Stimulated activated CD8-positive, alpha-beta memory T cell treated with anti-CD3 and anti-CD28 coated beads, Interleukin-4, amount 100 ng/mL, for 1 hour (primary cell): ENCODE data around the gene VSIG10L2.
"Not testable (repeated sequence)": the region's sequence is repeated elsewhere in the genome, so short reads cannot be mapped to it uniquely, and the experiment has no call there.

ENCODE experiments used
- DNase-seq, 2 donors: peaks; one replicate each; pipeline ENCODE4 v3.0.0-alpha.2; 2020; ENCODE audit warnings: low read depth in 2 of 2, low spot score in 1 of 2

Gene VSIG10L2

DNA sequence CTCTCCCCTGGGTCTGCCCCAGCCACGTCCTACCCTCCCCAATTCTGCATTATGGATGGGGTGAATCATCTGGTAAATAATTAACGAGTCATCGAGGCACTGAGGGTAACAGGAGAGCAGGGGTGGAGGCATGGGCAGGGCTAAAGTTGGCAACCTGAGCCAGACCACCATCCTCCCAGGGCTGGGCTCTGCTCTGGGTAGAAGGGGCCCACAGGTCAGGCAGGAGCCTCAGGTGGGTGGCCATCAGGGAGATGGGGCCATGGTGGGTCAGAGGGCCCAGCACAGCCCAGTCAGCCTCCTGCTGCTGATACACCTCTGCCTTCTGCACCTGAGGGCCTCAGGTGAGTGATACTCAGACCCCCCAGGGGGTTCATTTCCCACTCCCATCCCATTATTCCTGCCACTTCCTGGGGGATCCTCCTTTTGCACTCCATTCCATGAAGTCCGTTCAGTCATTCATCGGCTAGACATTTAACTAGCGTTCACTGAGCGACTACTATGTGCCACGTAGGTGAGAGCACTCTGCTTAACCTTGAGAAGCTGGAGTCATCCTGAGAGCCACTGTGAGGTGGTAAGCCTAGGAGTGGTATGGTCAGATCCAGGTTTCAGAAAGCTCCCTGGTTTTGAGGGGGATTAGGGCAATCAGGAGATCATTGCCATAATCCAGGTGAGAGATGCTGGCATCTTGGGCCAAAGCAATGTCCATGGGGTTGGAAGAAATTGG, at the start of gene VSIG10L2:
TSS of gene VSIG10L2 (plus strand) at position 248 of the 724 bp plus-strand sequence. CDS start at position 260, 12 bp downstream.
- DNase-seq, result no peak

GRCh38 chr11:125901872-125902271, 44.0 kb upstream of the VSIG10L2 start:
- DNase-seq, result no peak

DNA sequence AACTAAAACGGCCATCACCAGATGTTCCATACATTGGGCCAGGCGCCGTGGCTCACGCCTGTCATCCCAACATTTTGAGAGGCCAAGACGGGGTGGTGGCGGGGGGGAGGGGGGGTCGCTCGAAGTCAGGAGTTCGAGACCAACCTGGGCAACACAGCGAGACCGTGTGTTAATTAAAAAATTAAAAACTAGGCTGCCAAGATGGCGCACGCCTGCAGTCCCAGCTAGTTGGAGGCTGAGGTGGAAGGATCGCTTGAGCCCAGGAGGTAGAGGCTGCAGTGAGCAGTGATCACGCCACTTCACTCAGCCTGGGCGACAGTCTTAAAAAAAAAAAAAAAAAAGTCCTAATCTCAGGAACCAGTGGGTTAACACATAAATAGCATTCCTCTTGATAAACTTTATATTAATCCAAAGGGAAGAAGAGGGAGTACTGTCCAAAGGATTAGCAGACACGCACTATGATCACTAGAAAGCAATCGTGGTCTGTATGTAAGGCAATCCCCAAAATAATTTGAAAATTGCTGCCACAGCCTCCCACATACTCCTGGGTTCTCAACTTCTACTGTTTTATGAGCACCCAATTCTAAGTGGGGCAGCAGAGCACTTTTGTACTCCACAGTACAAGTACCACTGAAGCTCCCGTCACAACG, 43.4 kb upstream of the VSIG10L2 start:
- DNase-seq, result no peak

GRCh38 chr11:125902927-125903710, 42.7 kb upstream of the VSIG10L2 start, which contains the start of gene PUS3:
Gene PUS3, minus strand, starts transcription at chr11:125903206. Its CDS starts 6,922 bp downstream, at chr11:125896284.
- peak; percentile 54 to 79 for DNase-seq

GRCh38 chr11:125903711-125904659, 41.9 kb upstream of the VSIG10L2 start, which contains the start of gene DDX25:
Gene DDX25, plus strand, starts transcription at chr11:125904508. Its CDS starts 10 bp downstream, at chr11:125904518.
- DNase-seq, result no peak

DNA sequence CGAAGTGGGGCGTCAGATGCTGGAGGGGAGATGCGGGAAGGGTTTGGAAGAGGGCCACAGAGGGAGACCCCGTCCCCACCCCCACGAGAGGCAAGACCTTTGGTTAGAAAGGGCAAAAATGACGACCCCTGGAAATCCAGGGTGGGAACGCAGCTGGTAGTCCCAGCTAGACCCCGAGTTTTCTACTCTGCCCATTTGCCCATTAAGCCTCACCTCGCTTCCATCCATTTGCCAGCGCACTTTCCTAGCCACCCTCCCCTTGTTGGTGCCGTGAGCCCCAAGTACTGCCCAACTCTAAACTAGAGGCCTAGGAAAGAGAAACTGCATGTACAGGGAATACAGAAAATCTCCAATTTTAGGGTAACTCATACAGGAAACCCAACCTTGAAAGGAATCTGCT, 41.2 kb upstream of the VSIG10L2 start:
- DNase-seq, result no peak

GRCh38 chr11:125910226-125910849, 35.5 kb upstream of the VSIG10L2 start:
- no peak for DNase-seq

- not testable (repeated sequence) for DNase-seq
Observed at GRCh38 chr11:125914601-125915000, 31.2 kb upstream of the VSIG10L2 start.

GRCh38 chr11:125916683-125917347, 29.0 kb upstream of the VSIG10L2 start:
- no peak for DNase-seq

DNA sequence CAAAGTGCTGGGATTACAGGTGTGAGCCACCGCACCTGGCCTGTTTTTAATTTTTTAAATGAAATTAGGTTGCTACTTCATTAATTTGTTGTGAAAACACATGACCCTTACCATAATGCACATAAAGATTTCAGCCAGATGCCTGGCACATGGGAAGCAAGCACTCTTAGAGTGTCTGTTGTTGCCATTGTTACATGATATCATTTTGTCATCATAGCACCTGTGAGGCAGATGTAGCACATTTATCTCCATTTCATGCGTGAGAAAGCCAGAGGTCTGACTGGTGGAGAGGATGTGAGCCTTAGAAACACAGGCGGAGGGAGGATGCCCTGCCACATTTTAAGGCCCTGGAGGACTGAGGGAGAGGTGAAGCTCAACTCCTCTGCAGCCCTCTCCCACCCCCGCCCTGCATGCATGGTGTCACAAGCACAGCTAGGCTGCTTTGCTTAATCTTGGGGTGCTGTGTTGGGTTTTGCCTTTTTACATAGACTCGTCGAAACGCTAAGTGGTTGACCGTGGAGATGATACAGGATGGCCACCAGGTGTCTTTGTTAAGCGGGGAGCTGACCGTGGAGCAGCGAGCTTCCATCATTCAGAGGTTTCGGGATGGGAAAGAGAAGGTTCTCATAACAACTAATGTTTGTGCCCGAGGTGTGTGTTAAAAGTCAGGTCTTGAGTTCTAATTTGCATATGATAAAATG, 27.6 kb upstream of the VSIG10L2 start:
- no peak for DNase-seq

DNA sequence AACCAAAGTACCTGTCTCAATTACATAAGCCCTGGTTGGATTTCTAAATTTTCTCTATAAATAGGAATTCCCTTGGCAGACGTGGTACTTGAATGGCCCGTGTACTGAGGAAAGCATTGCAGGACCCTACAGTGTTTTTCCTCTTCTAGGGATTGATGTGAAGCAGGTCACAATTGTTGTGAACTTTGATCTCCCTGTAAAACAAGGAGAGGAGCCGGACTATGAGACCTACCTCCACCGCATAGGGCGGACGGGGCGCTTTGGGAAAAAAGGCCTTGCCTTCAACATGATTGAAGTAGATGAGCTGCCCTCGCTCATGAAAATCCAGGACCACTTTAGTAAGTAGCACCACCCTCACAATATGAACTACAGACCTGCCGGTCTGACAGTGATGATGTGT, 24.8 kb upstream of the VSIG10L2 start:
- DNase-seq, result no peak

- no peak for DNase-seq
Observed at GRCh38 chr11:125922156-125922555, 23.7 kb upstream of the VSIG10L2 start.

- peak in 1 of 2 donors; percentile 17 for DNase-seq
Observed at GRCh38 chr11:125923012-125923579, 22.7 kb upstream of the VSIG10L2 start.

- no peak for DNase-seq
Observed at GRCh38 chr11:125923633-125924032, 22.2 kb upstream of the VSIG10L2 start.

GRCh38 chr11:125924384-125925007, 21.3 kb upstream of the VSIG10L2 start:
- no peak for DNase-seq

- DNase-seq, result no peak
Observed at GRCh38 chr11:125925247-125925740, 20.6 kb upstream of the VSIG10L2 start.

- DNase-seq, result no peak
Observed at GRCh38 chr11:125925804-125926203, 20.0 kb upstream of the VSIG10L2 start.

DNA sequence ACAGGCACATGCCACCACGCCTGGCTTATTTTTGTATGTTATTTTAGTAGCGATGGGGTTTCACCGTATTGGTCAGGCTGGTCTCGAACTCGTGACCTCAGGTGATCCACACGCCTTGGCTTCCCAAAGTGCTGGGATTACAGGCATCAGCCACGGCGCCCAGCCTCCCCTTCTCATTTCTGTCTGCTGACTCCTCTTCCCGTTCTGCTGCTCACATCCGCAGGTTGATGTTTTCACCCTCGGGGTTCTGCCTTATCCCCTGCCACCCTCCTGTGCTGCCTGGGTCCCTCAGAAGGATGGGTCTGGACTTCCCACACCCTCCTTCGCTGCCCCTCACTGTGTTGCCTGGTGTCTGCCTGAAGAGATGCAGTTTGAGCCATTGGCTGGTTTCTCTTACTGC, 19.2 kb upstream of the VSIG10L2 start:
- no peak for DNase-seq
